ENCODE results near the gene RABGGTA. TPM values are rescaled to one million over a fixed set of nuclear protein-coding genes. Genes with fewer than 3 reads are reported as not detected.
A peak's percentile ranks its signal among the peaks of the same experiment; 100 is the strongest.

The RABGGTA gene
- total RNA-seq, 2 experiments from 2014 or later, result 37.6 to 42.7 TPM

DNA sequence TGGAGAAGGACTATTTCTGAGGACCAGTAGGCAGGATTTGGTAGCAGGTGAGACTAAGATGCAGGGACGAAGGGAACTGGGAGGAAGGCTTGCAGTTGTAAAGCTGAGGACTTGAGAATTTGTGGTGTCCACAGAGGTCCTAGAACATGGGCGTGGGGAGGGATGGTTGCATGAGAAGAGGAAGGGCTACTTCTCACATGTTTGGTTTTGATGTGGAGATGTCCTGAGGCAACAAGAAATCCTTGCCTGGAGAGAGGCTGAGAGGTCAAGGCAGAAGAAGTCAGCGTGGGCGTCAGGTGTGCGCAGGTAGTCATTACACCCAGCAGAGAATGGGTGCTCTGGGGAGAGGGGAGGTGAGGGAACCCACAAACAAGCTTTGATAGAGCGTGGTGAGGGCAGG lies 5.7 kb upstream of the RABGGTA start:
- Mint-ChIP-seq H3K4me3 (no peak overlapping the region), H3K27ac (peak overlapping the region; percentile 13), H3K9me3 (peaks cover 3% of the 10 kb centered on the region), H3K4me1 (ENCODE audit: low read depth) (peaks cover 67% of the 10 kb centered on the region), H3K36me3 (ENCODE audit: low read depth) (peaks cover 15% of the 10 kb centered on the region), H3K27me3 (no peaks in the 10 kb centered on the region)
- POLR2A ChIA-PET, result interaction anchor here (0.5 to 2.2 kb wide), 3 partner anchors 8 to 1282 kb away, joined by 3 to 9 read pairs (median 5); no protein-coding TSS in a partner anchor
- CTCF ChIA-PET, result interaction anchor here (1.6 to 8.1 kb wide), 6 partner anchors 14 to 63 kb away, joined by 5 to 85 read pairs (median 39); partner anchors contain the start of genes CHMP4A, CIDEB, DHRS1 and LTB4R
- intact Hi-C loops (cut with micrococcal nuclease), result no loop called here
- DNase-seq, result no peak
- ATAC-seq, result no peak
- no peak for TF ChIP-seq CTCF (IDR thresholded peaks at IDR 0.05)

DNA sequence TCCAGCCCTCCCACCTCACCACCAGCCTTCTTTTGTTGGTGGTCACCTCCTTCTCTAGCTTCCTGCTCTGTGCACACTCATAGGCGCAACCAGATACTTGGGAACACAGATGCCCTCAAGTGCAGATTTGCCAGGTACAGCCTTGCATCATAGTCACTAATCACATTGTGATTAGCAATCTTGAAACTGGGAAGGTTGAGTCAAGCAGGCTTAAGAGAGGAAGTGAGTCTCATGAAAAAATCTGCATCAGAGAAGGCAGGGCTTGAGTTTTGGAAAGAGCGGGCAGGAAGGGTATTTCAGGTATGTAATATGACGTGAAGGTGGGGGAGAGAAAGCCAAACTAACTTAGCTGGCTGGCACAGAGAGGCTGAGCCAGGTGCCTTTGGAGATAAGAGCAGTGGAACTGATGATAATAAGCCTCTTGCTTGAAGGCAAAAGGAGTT lies 2.7 kb upstream of the RABGGTA start:
- TF ChIP-seq CTCF (IDR thresholded peaks at IDR 0.05), result no peak
- no peaks in the 10 kb centered on the region for H3K27me3 Mint-ChIP-seq
- H3K4me3 Mint-ChIP-seq, result peak overlapping the region; percentile 36
- ChIA-PET CTCF (interaction anchor here (0.8 to 3.8 kb wide), 12 partner anchors 9 to 222 kb away, joined by 3 to 26 read pairs (median 4); partner anchors contain the start of genes CARMIL3, CIDEB and TINF2), POLR2A (interaction anchor here (0.6 to 2.1 kb wide), 8 partner anchors 15 to 157 kb away, joined by 3 to 14 read pairs (median 5); partner anchors contain the start of genes DHRS1, NOP9 and TINF2)
- intact Hi-C loops (cut with micrococcal nuclease), result no loop called here
- DNase-seq, result peak; percentile 76
- peaks cover 18% of the 10 kb centered on the region for H3K36me3 Mint-ChIP-seq (ENCODE audit: low read depth)
- H3K27ac Mint-ChIP-seq, result peak overlapping the region; percentile 89
- peaks cover 64% of the 10 kb centered on the region for H3K4me1 Mint-ChIP-seq (ENCODE audit: low read depth)
- H3K9me3 Mint-ChIP-seq, result peaks cover 3% of the 10 kb centered on the region
- peak; percentile 56 for ATAC-seq

- H3K27ac Mint-ChIP-seq, result peak overlapping the region; percentile 89
- H3K4me1 Mint-ChIP-seq (ENCODE audit: low read depth), result peaks cover 58% of the 10 kb centered on the region
- peaks cover 3% of the 10 kb centered on the region for H3K9me3 Mint-ChIP-seq
- TF ChIP-seq CTCF (IDR thresholded peaks at IDR 0.05), result no peak
- H3K4me3 Mint-ChIP-seq, result peak overlapping the region; percentile 36
- H3K27me3 Mint-ChIP-seq, result no peaks in the 10 kb centered on the region
- intact Hi-C loops (cut with micrococcal nuclease), result no loop called here
- peaks cover 17% of the 10 kb centered on the region for H3K36me3 Mint-ChIP-seq (ENCODE audit: low read depth)
- DNase-seq (no peak), ATAC-seq (no peak)
- POLR2A ChIA-PET, result interaction anchor here (0.6 to 2.1 kb wide), 8 partner anchors 16 to 157 kb away, joined by 3 to 14 read pairs (median 5); partner anchors contain the start of genes DHRS1, NOP9 and TINF2
- CTCF ChIA-PET, result interaction anchor here (0.7 to 3.8 kb wide), 13 partner anchors 9 to 222 kb away, joined by 3 to 26 read pairs (median 5); partner anchors contain the start of genes CARMIL3, CIDEB and TINF2
These were observed 2.1 kb upstream of the RABGGTA start for GRCh38 chr14:24273422-24273998.

DNA sequence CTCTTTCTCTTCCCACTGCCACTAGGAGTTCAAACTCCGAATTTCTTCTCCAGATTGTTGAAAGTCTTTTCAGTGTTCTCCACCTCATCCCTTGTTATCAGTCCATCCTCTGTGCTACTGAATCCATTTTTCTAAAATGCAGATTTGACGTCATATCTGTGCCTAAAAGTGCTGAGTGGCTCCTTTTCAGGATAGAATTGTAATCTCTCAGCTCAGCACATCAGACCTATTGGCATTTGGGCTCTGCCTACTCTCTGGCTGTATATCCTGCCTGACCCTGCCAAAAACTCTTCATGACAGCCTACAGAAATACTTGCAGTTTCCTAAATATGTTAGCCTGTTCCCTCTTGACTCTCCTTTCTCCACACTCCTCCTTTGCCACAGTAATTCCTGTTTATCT lies 1.1 kb upstream of the RABGGTA start:
- DNase-seq (no peak), ATAC-seq (no peak)
- Mint-ChIP-seq H3K9me3 (no peaks in the 10 kb centered on the region), H3K4me3 (peak overlapping the region; percentile 82), H3K4me1 (ENCODE audit: low read depth) (peaks cover 48% of the 10 kb centered on the region), H3K27ac (peak overlapping the region; percentile 94), H3K27me3 (no peaks in the 10 kb centered on the region), H3K36me3 (ENCODE audit: low read depth) (peaks cover 13% of the 10 kb centered on the region)
- ChIA-PET CTCF (interaction anchor here (0.7 to 5.4 kb wide), 10 partner anchors 11 to 58 kb away, joined by 3 to 66 read pairs (median 10); partner anchors contain the start of genes CIDEB, DHRS1, LTB4R and LTB4R2), POLR2A (interaction anchor here (0.6 to 4.7 kb wide), 11 partner anchors 11 to 126 kb away, joined by 3 to 21 read pairs (median 8); partner anchors contain the start of genes LTB4R, LTB4R2, PSME2 and RNF31)
- TF ChIP-seq CTCF (IDR thresholded peaks at IDR 0.05), result no peak
- intact Hi-C loops (cut with micrococcal nuclease), result no loop called here

All from activated CD8-positive, alpha-beta T cell treated with anti-CD3 and anti-CD28 coated beads for 36 hours (primary cell).